GM12875 (cell line): ENCODE measurements around the gene FYN.

Source experiments
- H3K4me3 ChIP-seq: one replicate; pipeline ENCODE4 v1.5.1; 2011; ENCODE audit warnings: low read depth, low read length, control low read depth
- TF ChIP-seq, protein P1 (sequence below): IDR thresholded peaks from 2 replicates; pipeline ENCODE4 v1.5.1; 2011; ENCODE audit warnings: low read depth, mild to moderate bottlenecking, control low read depth, inconsistent platforms, low read length, moderate library complexity, borderline replicate concordance; ENCODE audit not compliant: insufficient read depth

Gene FYN

DNA sequence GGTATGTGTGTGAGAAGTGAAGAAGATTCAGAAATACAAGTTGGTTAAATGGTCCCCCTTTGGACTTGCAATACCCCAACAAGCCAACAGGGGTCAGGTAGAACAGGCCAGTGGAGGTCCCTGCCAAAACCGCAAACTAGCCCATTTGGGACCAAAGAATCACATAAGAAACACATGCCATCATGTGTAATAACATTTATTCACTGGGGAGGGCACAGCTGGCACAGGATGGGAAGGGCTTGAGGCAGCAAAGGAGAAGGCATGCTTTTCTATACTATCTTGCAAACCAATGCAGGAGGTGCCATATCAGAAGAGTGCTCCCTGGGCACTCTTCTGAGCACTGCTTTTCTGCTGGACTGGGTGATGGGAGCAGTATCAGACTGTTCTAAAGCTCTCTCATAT is 151.5 kb downstream of the FYN start:
- H3K4me3 ChIP-seq, result no peak overlapping the region
- TF ChIP-seq, protein P1, sequence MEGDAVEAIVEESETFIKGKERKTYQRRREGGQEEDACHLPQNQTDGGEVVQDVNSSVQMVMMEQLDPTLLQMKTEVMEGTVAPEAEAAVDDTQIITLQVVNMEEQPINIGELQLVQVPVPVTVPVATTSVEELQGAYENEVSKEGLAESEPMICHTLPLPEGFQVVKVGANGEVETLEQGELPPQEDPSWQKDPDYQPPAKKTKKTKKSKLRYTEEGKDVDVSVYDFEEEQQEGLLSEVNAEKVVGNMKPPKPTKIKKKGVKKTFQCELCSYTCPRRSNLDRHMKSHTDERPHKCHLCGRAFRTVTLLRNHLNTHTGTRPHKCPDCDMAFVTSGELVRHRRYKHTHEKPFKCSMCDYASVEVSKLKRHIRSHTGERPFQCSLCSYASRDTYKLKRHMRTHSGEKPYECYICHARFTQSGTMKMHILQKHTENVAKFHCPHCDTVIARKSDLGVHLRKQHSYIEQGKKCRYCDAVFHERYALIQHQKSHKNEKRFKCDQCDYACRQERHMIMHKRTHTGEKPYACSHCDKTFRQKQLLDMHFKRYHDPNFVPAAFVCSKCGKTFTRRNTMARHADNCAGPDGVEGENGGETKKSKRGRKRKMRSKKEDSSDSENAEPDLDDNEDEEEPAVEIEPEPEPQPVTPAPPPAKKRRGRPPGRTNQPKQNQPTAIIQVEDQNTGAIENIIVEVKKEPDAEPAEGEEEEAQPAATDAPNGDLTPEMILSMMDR, result peak; percentile 77

DNA sequence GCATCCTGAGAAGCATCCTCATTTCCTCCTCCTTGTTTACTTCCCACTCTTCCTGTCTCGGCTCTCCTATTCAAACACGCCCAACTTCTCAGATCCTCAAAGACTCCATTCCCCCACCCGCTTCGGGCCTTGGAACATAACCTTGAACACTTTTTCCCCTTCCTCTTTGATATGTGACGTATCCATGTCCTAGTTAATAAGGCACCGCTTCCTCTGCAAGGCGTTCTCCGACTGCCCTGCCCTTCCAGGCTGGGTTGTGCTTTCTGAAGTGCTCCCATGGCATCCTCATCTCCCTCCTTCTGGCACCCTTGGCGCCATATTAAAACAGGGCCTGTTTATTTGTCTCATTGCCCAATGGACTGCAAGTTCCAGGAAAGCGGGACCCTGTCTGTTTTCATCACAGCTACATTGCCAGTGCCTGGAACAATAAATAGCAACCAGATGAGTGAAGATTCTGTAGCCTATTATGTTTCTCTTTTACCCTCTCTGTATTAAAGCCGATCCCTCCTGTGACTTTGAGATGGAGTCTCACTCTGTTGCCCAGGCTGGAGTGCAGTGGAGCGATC is 152.2 kb downstream of the FYN start:
- no peak overlapping the region for H3K4me3 ChIP-seq
- TF ChIP-seq, protein P1, result no peak

DNA sequence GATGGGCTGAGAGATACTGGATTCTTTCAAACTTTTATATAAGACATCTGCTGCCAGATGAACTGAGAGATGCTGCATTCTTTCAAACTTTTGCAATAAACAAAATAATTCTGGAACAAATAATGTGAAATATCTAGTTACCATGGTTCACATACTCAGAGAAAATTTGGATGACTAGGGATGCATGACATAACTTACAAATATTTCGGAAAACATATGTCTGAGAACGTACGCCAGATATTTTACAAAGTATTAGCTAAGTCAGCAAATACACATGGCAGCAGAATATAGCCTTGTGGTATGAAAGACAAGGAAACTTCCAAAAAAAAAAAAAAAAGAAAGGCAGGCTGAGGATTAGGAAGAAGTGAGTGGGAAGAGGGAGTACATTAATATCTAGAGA is 154.3 kb downstream of the FYN start:
- TF ChIP-seq, protein P1, result no peak
- no peak overlapping the region for H3K4me3 ChIP-seq

DNA sequence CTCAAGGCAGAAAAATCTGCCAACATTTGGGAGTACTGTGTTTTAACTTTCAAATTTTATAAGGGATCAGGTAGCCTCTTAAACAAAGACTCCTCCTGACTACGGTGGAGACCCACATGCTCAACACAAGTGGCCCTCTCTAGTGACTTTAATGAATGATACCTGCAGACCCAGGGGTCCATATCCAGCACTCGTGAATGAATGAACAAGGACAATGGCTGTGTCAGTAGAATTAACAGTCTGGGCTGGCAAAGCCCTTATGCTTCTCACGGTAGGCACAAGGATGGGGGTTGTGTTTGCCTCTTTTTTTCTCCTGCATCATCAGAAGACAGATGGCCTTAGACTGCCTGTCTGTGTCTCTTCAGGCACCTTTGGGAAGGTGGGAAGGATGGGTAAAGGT is 154.9 kb downstream of the FYN start:
- H3K4me3 ChIP-seq, result no peak overlapping the region
- TF ChIP-seq, protein P1, result no peak

DNA sequence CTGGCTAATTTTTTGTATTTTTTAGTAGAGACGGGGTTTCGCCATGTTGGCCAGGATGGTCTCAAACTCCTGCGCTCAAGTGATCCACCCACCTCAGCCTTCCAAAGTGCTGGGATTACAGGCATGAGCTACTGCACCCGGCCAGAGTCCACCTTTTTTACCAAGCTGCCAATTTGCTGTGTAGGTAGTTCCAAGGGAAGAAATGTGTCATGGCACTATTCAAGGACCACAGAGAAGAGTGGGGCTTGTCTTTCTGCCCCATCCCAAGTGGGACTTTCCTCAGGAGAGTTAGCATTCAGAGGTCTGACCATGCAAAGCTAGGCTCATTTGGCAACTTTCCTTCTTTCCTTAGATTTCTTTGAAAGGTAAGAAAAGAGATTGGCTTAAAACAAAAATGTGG is 155.6 kb downstream of the FYN start:
- TF ChIP-seq, protein P1, result no peak
- no peak overlapping the region for H3K4me3 ChIP-seq

DNA sequence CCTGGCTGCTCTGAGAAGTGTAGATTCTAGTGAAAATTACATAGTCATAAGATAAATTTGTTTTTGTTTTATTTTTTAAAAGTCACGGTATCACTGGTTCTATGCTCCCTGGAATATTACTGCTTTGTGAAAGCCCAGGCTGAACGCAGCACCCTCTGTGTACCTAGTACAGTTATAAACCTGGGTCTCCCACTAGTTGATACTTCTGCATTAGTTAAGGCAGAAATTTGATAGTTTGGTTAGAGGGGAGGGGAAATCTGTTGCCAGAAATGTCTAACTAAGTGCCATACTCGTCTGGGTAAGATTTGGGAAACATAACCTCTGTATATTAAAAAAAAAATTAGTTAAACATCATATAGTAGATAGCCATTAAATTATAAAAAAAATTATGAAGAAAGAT is 156.9 kb downstream of the FYN start:
- no peak overlapping the region for H3K4me3 ChIP-seq
- TF ChIP-seq, protein P1, result no peak

DNA sequence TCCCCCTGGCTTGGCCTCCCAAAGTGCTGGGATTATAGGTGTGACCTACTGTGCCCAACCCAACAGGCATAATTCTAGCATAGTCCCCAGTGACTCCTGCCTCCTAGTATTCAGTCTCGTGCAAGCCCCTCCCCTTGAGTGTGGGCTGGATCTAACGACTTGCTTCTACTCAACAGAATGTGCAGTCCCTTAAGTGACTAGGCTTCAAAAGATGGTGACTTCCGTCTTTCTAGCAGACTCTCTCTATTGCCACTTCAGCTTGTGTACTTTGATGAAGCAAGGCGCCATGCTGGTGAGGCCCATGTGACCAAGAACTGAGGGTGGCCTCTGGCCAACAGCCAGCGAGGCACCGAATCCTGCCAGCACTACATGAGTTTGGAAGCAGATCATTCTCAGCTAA is 157.9 kb downstream of the FYN start:
- TF ChIP-seq, protein P1, result no peak

More for the DNA sequence above, 157.9 kb downstream of the FYN start:
- no peak overlapping the region for H3K4me3 ChIP-seq
